ENCODE results near the gene SBF2.

Gene SBF2

DNA sequence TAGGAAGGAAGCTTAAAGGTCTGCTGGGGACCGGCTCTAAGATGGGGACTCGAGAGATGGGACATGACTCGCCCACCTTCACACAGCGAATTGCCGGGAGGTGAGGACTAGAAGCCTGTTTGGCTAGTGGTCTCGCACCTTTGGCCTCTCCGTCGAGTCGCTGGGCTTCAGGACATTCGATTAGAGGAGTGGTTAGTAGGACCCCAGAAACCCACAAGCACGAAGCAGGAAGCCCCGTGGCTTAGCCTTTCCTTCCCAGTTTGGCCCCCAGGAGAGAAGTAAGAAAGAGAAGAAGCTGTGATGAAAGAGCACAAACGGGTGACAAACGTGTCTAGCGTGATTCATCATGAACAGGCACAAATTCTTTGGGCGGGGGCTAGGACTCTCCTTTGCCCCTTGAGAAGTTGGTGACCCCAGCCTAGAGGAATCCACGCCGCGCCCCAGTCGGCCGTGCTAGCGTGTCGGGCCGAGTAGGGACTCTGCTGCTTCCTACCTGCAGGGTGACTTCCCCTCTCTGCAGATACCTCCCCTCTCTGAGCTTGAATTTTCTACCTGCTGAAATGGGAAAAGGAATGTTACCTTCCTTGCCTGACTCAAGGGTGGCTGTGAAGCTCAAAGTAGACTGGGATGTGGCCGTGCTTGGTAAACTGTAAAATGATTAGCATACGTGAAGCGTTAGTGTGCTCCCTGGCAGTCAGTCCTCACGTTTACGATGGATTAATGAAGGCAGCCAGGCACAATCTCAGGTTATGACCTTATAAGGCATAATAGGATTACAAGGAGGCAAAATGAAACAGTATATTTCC is 9.7 kb upstream of the SBF2 start:
- peak overlapping the region; percentile 74 for H3K4me3 ChIP-seq (ENCODE audit: low read depth, low read length)
- TF ChIP-seq MYC (IDR thresholded peaks at IDR 0.05; ENCODE audit: low read depth, low read length) (peak; percentile 35; the same call in 1 of the 2 replicates), POLR2A (IDR thresholded peaks at IDR 0.05; ENCODE audit: extremely low read depth, insufficient read length) (no peak)
- TF ChIP-seq, protein P1, sequence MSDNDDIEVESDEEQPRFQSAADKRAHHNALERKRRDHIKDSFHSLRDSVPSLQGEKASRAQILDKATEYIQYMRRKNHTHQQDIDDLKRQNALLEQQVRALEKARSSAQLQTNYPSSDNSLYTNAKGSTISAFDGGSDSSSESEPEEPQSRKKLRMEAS (IDR thresholded peaks at IDR 0.05; ENCODE audit: low read depth, low read length): peak; percentile 38; the same call in 1 of the 2 replicates
- peak; percentile 84 for DNase-seq (ENCODE audit: low read depth)

DNA sequence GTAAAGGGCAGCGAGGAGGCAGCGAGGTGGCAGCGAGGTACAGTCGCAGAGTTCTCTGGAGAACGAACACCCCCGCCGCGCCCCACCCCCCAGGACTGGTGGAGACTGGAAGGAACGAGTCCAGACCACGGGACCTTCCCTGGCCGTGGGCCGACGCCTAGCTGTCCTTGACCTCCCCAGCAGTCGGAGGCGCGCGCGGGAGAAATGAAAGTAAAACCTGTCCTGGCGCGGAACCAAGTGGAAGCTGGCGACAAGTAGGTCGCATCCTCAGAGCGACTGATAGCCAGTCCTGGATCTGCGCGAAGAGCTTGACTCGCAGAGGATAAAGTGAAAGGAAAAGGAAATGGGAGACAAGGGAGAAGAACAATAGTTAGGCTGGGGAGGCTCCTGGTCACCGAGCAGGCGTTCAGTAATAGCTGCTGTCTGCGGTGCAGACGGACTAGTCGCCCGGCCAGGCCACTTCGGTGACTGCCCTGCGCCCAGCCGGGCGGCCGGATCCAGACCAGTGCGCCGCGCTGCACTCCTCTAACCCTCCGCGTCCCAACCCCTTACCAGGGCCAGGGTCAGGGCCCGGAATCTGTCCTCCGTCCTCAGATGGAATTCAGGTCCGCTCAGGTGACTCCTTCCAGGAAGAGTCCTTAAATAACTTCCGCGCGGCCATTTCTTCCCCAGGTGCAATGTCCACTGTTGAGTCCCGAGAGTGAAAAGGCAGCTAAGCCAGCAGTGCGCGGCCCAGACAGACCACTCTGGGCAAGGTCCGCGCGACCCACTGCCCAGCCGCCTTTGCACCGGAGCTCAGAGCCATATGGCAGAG is 8.9 kb upstream of the SBF2 start:
- peak; percentile 43; the same call in 1 of the 2 replicates for TF ChIP-seq MYC (IDR thresholded peaks at IDR 0.05; ENCODE audit: low read depth, low read length)
- TF ChIP-seq, protein P1 (IDR thresholded peaks at IDR 0.05; ENCODE audit: low read depth, low read length): no peak
- TF ChIP-seq POLR2A (IDR thresholded peaks at IDR 0.05; ENCODE audit: extremely low read depth, insufficient read length): no peak
- TF ChIP-seq, protein P2, sequence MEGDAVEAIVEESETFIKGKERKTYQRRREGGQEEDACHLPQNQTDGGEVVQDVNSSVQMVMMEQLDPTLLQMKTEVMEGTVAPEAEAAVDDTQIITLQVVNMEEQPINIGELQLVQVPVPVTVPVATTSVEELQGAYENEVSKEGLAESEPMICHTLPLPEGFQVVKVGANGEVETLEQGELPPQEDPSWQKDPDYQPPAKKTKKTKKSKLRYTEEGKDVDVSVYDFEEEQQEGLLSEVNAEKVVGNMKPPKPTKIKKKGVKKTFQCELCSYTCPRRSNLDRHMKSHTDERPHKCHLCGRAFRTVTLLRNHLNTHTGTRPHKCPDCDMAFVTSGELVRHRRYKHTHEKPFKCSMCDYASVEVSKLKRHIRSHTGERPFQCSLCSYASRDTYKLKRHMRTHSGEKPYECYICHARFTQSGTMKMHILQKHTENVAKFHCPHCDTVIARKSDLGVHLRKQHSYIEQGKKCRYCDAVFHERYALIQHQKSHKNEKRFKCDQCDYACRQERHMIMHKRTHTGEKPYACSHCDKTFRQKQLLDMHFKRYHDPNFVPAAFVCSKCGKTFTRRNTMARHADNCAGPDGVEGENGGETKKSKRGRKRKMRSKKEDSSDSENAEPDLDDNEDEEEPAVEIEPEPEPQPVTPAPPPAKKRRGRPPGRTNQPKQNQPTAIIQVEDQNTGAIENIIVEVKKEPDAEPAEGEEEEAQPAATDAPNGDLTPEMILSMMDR (IDR thresholded peaks at IDR 0.05; ENCODE audit: low read depth, low read length): no peak
- H3K4me3 ChIP-seq (ENCODE audit: low read depth, low read length): peak overlapping the region; percentile 74
- peak; percentile 68 for DNase-seq (ENCODE audit: low read depth)

DNA sequence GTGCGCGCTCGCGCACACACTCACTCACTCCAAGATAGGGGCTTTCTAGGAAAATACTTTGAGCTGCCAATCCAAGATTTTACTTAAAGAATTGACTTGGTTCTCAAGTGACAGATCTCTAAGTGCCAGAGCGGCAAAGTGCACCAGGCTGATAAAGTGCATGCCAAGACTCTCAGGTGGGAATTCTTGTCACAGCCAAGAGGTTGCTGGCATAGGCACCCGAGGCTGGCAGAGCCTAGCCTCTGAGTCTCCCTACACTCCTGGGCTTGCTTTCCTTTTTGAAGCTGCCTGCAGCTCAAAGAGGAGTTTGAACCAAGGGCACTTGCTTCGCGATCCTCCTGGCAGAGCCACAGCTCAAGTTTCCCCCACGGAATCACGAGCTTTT is 8.3 kb upstream of the SBF2 start:
- no peak for DNase-seq (ENCODE audit: low read depth)
- TF ChIP-seq, protein P1 (IDR thresholded peaks at IDR 0.05; ENCODE audit: low read depth, low read length): no peak
- TF ChIP-seq, protein P2 (IDR thresholded peaks at IDR 0.05; ENCODE audit: low read depth, low read length): no peak

DNA sequence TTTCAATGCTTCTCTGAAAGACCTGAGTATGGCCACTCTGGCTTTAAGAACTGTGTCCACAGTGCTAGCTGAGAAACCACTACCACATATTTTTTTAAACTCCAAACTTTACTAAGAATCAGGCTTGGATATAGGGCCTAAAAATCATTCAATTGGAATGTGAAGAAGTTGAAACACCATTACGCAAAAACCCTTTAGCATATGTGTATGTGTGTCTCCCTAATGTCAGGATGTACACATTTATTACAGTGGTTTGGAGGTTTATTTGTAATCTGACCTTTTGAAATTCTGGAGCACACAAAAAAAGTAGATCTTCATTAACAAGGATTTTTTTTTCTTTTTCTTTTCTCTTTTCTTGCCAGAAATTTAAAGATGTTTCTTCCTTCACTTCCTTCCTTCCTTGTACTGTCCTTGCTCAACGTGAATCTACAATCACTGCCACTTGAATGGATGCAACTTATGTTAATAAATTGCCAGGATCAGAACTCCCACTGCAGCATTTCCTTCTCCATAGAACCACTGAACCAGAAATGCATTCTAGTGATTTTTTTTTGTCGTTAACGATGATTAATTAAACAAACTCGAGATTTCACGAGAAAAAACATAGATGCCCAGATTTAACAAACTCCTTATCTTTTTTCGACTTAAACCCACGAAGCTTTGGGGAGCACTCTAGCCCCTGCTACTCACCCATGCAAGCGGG is 7.8 kb upstream of the SBF2 start:
- DNase-seq (ENCODE audit: low read depth): no peak
- TF ChIP-seq POLR2A (IDR thresholded peaks at IDR 0.05; ENCODE audit: extremely low read depth, insufficient read length) (no peak), MYC (IDR thresholded peaks at IDR 0.05; ENCODE audit: low read depth, low read length) (no peak)
- TF ChIP-seq, protein P2 (IDR thresholded peaks at IDR 0.05; ENCODE audit: low read depth, low read length): no peak
- TF ChIP-seq, protein P1 (IDR thresholded peaks at IDR 0.05; ENCODE audit: low read depth, low read length): no peak
- peak overlapping the region; percentile 74 for H3K4me3 ChIP-seq (ENCODE audit: low read depth, low read length)

More for the DNA sequence above, 8.3 kb upstream of the SBF2 start:
- H3K4me3 ChIP-seq (ENCODE audit: low read depth, low read length): peak overlapping the region; percentile 74

DNA sequence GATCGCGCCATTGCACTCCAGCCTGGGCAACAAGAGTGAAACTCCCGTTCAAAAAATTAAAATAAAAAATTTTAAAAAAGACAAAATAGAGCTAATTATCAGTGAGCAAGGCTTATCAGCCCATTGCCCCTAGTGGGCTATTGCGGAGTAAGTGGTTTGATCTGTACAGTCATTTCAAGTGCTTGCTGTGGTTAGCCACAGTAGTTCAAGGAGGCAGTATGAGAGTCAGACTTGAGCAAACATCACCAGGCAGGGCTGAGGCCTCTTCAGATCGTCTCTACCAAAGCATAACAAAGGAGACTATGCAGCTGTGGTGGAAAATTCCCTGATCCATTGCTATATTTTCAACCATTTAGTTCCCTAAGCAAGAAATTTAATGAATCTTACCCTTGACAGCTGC is 4.3 kb upstream of the SBF2 start:
- H3K4me3 ChIP-seq (ENCODE audit: low read depth, low read length): no peak overlapping the region
- TF ChIP-seq, protein P1 (IDR thresholded peaks at IDR 0.05; ENCODE audit: low read depth, low read length): no peak
- TF ChIP-seq, protein P2 (IDR thresholded peaks at IDR 0.05; ENCODE audit: low read depth, low read length): peak; percentile 26
- peak; percentile 78 for DNase-seq (ENCODE audit: low read depth)
